ENCODE measurements around the gene PDE6B. TPM values are rescaled to one million over a fixed set of nuclear protein-coding genes. Genes with fewer than 3 reads are reported as not detected.

The PDE6B gene
- total RNA-seq, 2 experiments from 2014 or later, result 11.4 to 13.9 TPM

DNA sequence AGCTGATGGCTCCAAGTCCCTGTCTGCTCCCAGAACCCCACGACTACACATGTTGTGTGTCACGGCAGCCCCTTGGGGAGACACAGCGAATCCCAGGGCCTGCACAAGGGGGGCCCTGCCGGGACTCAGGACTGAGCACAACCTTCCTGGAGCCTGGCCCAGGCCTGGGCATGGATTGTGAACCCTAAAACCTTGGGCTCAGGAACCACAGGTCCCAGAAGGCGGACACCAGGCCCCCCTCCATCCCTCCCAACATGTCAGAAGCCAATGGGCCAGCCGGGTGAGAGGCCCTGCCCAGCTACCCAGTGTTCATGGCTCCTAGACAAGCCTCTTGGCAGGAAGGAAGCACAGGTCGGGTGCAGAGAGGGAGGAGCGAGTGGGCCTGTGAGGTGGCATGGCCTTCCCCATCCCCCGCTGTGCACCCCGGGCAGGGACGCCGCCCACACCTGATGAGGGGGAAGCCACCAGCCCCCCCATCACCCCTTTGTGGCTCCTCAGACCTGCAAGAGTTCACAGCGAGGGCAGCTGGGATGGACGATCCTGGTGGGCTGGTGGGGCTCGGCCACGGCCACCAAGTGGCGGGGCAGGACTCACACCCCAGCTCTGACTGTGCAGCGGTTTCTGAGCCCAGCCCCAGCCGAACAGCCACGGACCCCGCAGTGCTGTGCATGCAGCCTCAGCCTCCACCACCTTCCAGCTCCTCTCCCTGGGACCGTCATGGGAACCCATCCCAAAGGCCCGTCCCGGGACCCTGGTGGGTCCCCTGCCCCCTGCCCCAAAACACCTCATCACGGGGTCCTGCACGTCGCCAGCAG is 3.7 kb downstream of the PDE6B start:
- Mint-ChIP-seq H3K4me3 (no peak overlapping the region), H3K9me3 (peaks cover 5% of the 10 kb centered on the region), H3K4me1 (ENCODE audit: low read depth) (no peaks in the 10 kb centered on the region), H3K36me3 (ENCODE audit: low read depth) (no peaks in the 10 kb centered on the region), H3K27ac (no peak overlapping the region), H3K27me3 (peaks cover 5% of the 10 kb centered on the region)
- ATAC-seq (no peak), DNase-seq (no peak)
- CTCF ChIA-PET, result no interaction called here
- TF ChIP-seq CTCF (IDR thresholded peaks at IDR 0.05), result no peak
- POLR2A ChIA-PET, result no interaction called here
- intact Hi-C loops (cut with micrococcal nuclease), result no loop called here

GRCh38 chr4:629636-629914 is 4.2 kb downstream of the PDE6B start:
- CTCF ChIA-PET, result no interaction called here
- H3K9me3 Mint-ChIP-seq, result peaks cover 5% of the 10 kb centered on the region
- H3K4me1 Mint-ChIP-seq (ENCODE audit: low read depth), result no peaks in the 10 kb centered on the region
- no peak overlapping the region for H3K27ac Mint-ChIP-seq
- TF ChIP-seq CTCF (IDR thresholded peaks at IDR 0.05), result no peak
- POLR2A ChIA-PET, result no interaction called here
- H3K4me3 Mint-ChIP-seq, result no peak overlapping the region
- intact Hi-C loops (cut with micrococcal nuclease), result no loop called here
- ATAC-seq (no peak), DNase-seq (no peak)
- peaks cover 1% of the 10 kb centered on the region for H3K27me3 Mint-ChIP-seq
- H3K36me3 Mint-ChIP-seq (ENCODE audit: low read depth), result no peaks in the 10 kb centered on the region

DNA sequence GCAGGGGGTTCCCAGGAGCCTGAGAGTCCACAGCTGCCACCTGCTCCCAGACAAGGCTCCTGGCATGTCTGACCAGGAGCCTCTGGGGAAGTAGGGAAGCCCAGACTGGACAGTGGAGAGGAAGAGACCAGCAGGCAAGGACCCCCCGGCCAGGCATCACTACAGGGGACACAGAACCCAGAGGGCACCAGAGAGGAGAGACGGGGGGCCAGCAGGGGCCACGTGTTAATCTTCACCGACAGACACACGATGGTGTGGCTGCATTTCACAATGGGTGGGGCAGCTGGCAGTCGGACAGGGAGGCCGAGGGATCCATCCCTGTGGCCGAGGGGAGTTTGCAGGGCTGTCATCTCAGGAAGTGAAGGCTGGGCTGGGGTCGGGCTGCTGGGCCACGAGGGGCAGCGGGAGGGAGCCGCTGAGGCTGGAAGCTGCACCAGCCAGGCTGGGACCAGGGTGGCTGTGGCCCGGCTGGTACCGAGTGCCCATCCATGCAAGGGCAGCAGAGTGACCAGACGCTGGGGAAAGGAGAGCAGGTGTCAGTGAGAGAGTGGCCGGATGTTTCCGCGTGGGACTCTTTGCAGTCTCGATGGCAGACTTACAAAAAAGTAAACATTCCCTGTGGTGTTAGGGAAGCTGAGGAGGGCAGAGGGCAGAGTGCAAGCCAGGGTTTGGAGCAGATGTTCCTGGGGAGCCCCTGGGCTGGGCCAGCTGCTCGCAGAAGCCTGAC is 4.7 kb downstream of the PDE6B start:
- POLR2A ChIA-PET, result no interaction called here
- CTCF ChIA-PET, result no interaction called here
- Mint-ChIP-seq H3K27ac (no peak overlapping the region), H3K4me1 (ENCODE audit: low read depth) (no peaks in the 10 kb centered on the region), H3K36me3 (ENCODE audit: low read depth) (no peaks in the 10 kb centered on the region), H3K4me3 (no peak overlapping the region), H3K27me3 (no peaks in the 10 kb centered on the region), H3K9me3 (peaks cover 5% of the 10 kb centered on the region)
- TF ChIP-seq CTCF (IDR thresholded peaks at IDR 0.05), result no peak
- DNase-seq, result no peak
- intact Hi-C loops (cut with micrococcal nuclease), result no loop called here
- no peak for ATAC-seq

GRCh38 chr4:630656-631055 is 5.3 kb downstream of the PDE6B start:
- ChIA-PET POLR2A (interaction anchor here (0.6 kb wide), 1 partner anchor 42 kb away, joined by 3 read pairs; no protein-coding TSS in a partner anchor), CTCF (no interaction called here)
- no peaks in the 10 kb centered on the region for H3K36me3 Mint-ChIP-seq (ENCODE audit: low read depth)
- no peak for TF ChIP-seq CTCF (IDR thresholded peaks at IDR 0.05)
- peaks cover 5% of the 10 kb centered on the region for H3K9me3 Mint-ChIP-seq
- intact Hi-C loops (cut with micrococcal nuclease), result no loop called here
- ATAC-seq (no peak), DNase-seq (no peak)
- H3K27ac Mint-ChIP-seq, result no peak overlapping the region
- H3K4me1 Mint-ChIP-seq (ENCODE audit: low read depth), result no peaks in the 10 kb centered on the region
- no peaks in the 10 kb centered on the region for H3K27me3 Mint-ChIP-seq
- H3K4me3 Mint-ChIP-seq, result no peak overlapping the region

DNA sequence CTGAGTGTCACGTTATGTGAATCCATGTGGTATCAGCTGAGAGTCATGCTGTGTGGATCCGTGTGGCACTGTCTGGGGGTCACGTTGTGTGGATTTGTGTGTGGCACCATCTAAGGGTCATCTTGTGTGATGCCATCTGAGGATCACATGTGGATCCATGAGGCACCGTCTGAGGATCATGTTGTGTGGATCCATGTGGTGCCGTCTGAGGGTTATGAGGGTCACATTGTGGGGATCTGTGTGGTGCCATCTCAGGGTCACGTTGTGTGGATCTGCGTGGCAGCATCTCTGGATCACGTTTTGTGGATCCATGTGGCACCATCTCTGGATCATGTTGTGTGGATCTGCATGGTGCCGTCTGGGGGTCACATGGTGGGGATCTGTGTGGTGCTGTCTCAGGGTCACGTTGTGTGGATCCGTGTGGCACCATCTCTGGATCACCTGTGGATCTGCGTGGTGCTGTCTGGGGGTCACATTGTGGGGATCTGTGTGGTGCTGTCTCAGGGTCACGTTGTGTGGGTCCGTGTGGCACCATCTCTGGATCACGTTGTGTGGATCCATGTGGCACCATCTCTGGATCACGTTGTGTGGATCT is 6.9 kb downstream of the PDE6B start:
- CTCF ChIA-PET, result no interaction called here
- POLR2A ChIA-PET, result no interaction called here
- no peak for TF ChIP-seq CTCF (IDR thresholded peaks at IDR 0.05)

More for the DNA sequence above, 6.9 kb downstream of the PDE6B start:
- ATAC-seq (no peak), DNase-seq (no peak)
- Mint-ChIP-seq H3K36me3 (ENCODE audit: low read depth) (no peaks in the 10 kb centered on the region), H3K27me3 (no peaks in the 10 kb centered on the region), H3K4me3 (no peak overlapping the region), H3K27ac (no peak overlapping the region), H3K4me1 (ENCODE audit: low read depth) (no peaks in the 10 kb centered on the region), H3K9me3 (peaks cover 5% of the 10 kb centered on the region)
- intact Hi-C loops (cut with micrococcal nuclease), result no loop called here
